ENCODE measurements around the gene ARAP2.

The ARAP2 gene

GRCh38 chr4:36264207-36264826 is 20.0 kb upstream of the ARAP2 start:
- no peak for DNase-seq (ENCODE audit: low spot score)

DNA sequence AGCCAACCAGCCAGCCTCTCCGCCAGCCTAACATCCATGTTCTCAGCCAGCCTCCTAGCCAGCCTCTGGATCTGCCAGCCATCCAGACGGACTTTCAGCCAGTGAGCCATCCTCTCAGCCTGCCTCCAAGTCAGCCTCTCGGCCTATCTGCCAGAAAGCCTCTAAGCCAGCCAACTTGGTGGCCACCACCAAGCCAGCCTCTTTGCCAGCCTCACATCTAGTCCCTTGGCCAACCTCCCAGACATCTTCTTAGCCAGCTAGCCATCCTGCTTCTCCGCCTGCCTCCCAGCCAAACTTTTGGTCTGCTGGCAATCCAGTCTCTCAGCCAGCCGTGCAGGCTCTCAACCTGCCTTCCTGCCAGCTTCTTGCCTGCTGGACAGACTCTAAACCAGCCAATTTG is 16.4 kb upstream of the ARAP2 start:
- no peak for DNase-seq (ENCODE audit: low spot score)

- DNase-seq (ENCODE audit: low spot score) = no peak
These were observed 12.1 kb upstream of the ARAP2 start for GRCh38 chr4:36256398-36256891.

DNA sequence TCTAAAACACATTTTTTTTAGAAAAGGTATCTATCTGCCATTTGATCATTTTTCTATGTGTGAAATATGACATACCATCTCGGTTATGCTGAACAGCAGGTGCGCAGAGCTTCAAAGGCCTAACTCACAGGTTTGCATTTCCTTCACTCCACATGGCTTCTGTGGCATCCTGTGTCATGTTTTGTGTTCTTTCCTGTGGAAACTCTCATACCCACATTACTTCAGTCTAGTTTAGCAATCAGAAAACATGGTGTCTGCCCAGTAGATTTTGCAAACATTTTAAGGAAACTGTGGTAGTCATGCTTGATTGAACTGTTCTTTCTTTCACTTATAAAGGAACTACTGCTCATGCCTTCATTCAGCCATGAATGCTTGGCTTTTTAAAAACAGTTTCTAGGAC is 11.3 kb upstream of the ARAP2 start:
- no peak for DNase-seq (ENCODE audit: low spot score)

DNA sequence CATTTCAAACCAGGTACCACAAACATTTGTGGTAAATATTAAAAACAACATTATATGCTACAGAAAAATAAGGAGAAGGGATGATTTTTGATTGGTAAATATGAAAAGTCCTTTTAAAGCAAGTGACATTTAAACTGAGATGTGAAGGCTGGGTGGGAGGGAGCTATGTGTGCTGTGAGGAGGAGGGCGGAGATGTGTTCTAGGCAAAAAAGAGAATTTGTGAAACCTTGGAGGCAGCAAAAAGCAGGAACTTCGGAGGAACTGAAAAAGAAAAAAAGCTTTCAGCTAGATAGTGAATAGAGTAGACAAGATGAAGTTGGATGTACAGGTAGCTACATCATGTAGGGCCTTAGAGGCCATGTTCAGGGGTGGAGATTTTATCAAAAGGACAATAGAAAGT is 10.1 kb upstream of the ARAP2 start:
- no peak for DNase-seq (ENCODE audit: low spot score)

DNA sequence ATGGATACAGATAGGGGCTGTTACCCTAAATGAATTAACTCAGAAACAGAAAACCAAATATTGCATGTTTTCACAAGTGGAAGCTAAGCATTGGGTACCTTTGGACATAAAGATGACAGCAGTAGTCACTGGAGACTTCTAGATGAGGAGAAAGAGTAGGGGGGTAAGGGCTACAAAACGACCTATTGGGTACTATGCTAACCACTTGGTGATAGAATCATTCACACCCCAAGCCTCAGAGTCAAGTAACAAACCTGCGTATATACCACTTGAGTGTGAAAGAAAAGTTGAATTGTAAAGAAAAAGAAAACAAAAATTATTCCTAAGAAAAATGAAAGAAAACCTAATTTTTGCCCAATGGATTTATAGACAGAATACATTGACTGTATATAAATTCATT is 7.7 kb upstream of the ARAP2 start:
- no peak for DNase-seq (ENCODE audit: low spot score)

DNA sequence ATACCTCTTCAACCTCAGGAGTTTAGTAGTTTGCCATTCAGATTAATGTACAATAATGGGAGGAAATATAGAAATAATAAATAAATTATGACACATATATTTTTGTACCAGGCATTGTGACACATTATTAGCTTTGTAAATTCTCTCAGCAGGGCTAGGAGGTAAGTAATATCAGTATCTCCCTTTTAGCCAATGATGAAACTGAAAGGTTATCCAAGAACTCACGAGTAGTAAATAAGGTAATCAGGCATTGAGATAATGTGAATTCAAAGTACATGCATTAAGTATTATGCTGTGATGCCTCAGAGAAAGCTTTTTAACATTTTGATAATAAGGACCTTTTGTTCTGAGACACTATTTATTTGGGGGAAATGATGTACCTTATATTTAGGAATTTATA is 5.3 kb upstream of the ARAP2 start:
- DNase-seq (ENCODE audit: low spot score) = no peak

- no peak for DNase-seq (ENCODE audit: low spot score)
These were observed 708 bp downstream of the ARAP2 start for GRCh38 chr4:36243355-36244256.

DNA sequence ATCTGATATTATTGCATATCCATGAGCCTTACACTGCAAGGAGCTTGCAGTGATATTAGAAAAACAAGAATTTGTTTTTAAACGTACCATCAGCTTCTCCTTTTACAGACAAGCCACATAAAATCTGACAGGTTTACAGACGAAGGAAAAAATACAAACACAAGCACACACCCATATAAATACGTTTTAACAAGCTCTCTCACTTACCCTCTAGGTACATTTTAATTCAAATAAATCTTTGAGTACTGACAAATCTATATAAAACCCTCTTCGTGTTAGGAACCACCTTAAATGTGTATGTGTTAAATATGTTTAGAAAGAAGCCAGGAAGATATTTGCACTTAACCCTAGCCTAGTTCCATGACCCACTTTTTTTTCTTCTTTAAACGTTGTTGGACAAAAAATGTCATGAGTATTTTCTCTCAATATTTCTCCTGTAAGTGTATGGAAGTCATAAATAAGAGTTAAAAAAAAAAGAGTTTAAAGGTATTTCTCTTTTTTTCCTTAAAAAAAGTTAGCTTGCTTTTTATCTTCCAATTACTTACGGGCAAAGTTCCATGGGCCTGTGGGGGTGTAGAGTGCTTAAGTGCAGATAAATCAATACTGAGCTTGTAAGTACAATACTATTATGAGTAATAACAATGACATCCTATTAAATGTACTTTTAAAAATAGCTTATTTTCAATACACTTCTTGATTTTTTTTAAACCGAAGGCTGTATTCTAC is 1.5 kb downstream of the ARAP2 start:
- DNase-seq (ENCODE audit: low spot score) = no peak

GRCh38 chr4:36241771-36242170 is 2.5 kb downstream of the ARAP2 start:
- DNase-seq (ENCODE audit: low spot score) = no peak

DNA sequence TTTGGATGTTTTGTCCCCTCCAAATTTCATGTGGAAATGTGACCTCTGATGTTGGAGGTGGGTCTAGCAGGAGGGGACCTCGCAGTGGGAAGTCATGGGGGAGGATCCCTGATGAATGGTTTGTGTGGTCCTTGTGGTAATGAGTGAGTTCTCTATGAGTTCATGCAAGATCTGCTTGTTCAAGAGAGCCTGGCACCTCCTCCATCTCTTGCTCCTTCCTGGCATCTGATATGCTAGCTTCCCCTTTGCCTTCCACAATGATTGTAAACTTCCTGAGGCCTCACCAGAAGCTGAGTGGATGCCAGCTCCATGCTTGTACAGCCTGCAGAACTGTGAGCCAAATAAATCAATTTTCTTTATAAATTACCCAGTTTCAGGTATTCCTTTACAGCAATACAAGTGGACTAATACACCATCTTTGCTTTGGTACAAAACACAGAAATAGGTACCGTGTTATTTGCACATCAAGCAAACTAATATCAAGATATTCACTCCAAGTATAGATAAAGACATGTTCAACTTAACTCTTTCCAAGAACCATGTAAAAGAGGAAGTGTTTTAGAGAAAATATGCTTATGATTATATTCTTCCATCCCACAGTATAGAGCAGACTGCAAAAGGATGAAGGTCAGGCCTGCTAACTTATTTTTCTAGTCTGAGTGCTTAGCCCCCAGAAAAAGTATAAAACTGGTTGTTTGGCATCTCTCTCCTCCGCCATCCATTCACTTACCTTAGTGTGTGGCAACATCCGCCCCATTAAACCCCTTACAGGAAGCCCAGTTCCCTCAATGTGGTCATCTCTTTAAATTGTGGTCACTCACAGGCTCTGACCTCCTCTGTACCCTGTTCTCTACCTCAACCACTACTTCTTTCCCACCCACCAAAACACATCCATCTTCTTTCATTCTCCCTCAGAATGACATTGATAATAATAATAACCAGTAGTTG is 6.7 kb downstream of the ARAP2 start:
- DNase-seq (ENCODE audit: low spot score) = no peak

DNA sequence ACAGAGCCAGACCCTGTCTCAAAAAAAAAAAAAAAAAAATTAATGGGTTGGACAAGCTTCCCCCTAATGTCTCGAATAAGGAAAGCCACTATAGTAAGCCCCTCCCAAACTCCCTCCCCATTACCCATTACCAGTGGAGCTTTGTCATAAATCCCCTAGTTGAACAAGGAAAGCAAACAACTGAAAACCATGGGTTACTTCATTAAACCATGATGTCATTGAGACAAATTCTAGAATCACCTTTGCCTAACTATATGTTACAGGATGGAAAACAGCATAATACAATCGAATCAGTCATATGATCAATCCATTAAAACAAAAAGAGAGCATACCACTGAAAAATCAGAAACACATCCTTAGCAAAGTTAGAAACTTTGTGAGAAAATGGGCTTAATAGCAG is 8.2 kb downstream of the ARAP2 start:
- no peak for DNase-seq (ENCODE audit: low spot score)

DNA sequence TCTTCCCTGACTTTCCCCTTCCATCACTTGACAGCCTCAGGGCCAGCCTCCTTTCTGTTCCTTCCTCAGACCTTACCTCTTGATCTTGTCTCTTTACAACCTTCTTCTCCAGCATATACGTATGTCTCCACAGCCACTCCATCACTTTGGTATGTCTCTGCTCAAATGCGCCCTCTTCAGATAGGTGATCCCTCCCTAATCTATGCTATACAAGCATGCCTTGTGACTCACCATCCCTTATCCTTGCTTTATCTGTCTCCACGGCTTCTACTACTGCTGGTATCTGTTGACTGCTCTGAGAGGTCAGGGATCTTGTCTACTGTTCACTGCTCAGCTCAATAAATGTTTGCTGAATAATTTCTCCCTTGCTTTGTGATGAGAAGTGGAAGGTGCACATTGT is 9.0 kb downstream of the ARAP2 start:
- peak; percentile 20 for DNase-seq (ENCODE audit: low spot score)

DNA sequence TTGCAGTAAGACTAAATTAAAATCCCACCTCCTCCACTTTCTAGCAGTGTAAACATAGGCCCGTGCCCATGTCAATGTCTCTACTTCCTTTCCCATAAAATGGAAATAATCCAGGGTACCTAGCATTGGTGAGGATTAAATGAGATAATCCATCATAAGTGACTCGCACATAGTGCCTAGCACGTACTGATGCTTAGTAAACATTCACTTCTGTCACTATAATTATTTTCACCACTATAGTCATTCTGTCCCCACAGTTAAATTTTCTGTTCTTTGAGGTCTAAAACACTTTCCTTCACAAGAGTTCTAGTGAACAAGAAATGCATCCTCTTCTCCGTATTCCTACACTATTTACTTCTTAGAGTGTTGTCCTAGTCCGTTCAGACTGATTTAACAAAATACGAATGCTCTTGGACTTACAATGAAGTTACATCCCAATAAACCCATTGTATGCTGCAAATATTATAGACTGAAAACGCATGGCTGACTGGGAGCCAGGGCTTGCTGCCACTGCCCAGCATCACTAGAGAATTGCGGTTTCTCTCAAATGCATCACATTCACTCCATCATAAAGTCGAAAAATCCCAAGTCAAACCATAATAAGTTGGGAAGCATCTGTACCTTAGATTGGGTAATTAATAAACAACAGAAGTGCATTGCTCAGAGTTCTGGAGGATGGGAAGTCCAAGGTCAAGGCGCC is 10.6 kb downstream of the ARAP2 start:
- no peak for DNase-seq (ENCODE audit: low spot score)

GRCh38 chr4:36230534-36230933 is 13.8 kb downstream of the ARAP2 start:
- no peak for DNase-seq (ENCODE audit: low spot score)

- DNase-seq (ENCODE audit: low spot score) = no peak
These were observed 16.4 kb downstream of the ARAP2 start for GRCh38 chr4:36227913-36228312.

DNA sequence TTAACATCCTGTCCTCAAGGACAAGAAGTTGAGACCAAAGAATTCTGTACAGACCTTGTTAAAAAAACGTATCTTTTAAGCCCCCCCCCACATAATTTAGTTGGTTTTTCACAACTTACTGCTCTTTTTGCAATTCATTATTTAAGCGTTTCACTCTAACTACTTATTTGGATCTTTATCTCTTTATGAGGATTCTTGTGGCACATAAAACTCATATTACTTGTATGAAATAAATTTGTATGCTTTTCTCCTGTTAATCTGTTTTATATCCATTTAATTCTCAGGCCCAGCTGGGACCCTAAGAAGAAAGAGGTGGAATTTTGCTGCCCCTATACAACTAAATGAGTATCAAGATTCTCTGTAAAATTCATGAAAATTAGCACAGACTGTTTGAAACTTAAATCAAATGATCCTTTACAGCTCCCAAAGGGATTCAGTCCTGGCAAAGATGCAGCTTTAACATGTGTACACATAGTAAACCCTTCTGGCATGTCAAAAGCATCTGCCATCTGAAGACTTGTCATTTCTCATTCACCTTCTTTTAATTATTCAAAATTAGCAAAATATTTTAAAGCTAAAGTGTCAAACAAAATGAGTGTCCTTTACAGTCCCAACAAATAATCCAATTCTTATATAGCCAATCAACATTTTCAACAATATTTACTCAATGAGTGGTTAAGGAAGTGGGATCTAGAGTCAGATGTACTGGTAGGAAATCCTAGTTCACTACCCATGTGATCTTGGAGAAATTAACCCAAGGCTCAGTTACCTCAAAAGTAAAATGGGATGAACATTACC is 17.7 kb downstream of the ARAP2 start:
- DNase-seq (ENCODE audit: low spot score) = no peak

- DNase-seq (ENCODE audit: low spot score) = no peak
These were observed 19.1 kb downstream of the ARAP2 start for GRCh38 chr4:36224972-36225903.

DNA sequence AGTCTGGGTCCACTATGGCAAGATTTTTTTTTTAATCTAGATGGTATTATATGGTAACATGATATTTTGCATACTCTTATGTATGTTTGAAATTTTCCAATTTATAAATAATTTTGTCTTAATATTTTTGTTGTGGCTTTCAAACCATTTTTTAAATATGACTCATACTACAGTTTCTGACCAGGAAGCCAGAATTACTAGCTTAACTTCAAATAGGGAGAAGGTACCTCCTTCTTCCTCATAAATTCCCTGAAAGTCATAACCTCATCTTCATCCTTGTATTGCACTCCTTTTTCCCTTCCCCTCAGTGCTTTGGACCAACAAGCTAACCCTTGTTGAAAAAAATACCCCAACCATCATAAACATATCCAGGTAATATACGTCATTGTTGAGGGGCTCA is 21.6 kb downstream of the ARAP2 start:
- no peak for DNase-seq (ENCODE audit: low spot score)

All from hematopoietic multipotent progenitor cell treated with erythropoietin and hydrocortisone succinate and interleukin-3 and kit ligand, for 17 days (in vitro differentiated cells).